NT2/D1 (cell line): Measurements from ENCODE around the gene MRPS12.
A peak's percentile ranks its signal among the peaks of the same experiment; 100 is the strongest.

Experiments
- YY1 ChIP-seq: IDR thresholded peaks from 2 replicates; pipeline ENCODE4 v1.6.1; 2011; ENCODE audit not compliant: insufficient read length, insufficient read depth
- ZNF274 ChIP-seq: IDR thresholded peaks from 2 replicates; pipeline ENCODE4 v1.6.1; 2011; ENCODE audit warnings: mild to moderate bottlenecking, low read depth, low read length

DNA sequence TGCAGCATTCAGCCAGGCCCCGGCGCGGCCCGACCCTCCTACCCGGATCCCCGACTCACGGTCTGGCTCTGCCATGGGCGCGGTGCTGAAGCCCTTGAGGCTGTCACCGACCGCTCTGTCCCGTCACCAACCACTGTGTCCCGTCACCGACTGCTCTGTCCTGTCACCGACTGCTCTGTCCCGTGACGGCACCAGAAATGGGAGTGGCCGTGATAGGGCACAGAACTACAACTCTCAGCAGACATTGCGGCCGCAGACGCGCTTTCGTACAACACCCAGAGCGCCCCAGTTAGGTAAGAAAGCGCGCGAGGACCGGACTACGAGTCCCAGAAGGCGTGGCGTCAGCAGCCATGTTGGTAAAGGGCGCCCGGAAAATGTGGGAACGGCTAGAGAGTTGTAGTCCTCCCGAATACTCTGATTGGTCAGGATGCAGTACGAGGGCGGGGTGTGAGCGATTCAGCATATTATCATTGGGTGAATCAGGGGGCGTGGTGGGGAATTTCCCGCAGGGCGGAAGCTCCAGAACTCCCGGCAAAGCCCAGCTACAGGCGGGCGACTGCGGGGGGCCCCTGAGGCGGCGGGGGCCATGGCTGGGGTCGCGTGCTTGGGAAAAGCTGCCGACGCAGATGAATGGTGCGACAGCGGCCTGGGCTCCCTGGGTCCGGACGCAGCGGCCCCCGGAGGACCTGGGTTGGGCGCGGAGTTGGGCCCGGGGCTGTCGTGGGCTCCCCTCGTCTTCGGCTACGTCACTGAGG is 31.1 kb upstream of the MRPS12 start, which contains the start of the genes NFKBIB and SIRT2:
- peak; percentile 95 for TF ChIP-seq YY1
- TF ChIP-seq ZNF274: no peak
